GM10248 (cell line): ENCODE measurements around the gene DYDC1.

Source experiments
- CTCF ChIA-PET: fragments of 300-600 bp; sonication (Branson Sonifier 250); formaldehyde crosslinking; extraction: SDS; loops from one replicate; lab custom pipeline; 2021; ENCODE audit warnings: antibody characterized with exemption; lab: Yijun Ruan, JAX
- POLR2A ChIA-PET: fragments of 350-650 bp; sonication (Branson Sonifier 250); formaldehyde crosslinking; extraction: SDS; loops from one replicate; lab custom pipeline; 2020; ENCODE audit warnings: antibody characterized with exemption; lab: Yijun Ruan, JAX
- DNase-seq: peaks from one replicate; pipeline ENCODE4 v3.0.0; 2012; ENCODE audit errors: extremely low spot score
- TF ChIP-seq, protein P1 (sequence below): IDR thresholded peaks from 2 replicates; pipeline ENCODE4 v1.5.1; 2012; ENCODE audit warnings: mild to moderate bottlenecking, low read depth; ENCODE audit errors: extremely low read depth, missing control alignments, control extremely low read depth

Gene DYDC1

DNA sequence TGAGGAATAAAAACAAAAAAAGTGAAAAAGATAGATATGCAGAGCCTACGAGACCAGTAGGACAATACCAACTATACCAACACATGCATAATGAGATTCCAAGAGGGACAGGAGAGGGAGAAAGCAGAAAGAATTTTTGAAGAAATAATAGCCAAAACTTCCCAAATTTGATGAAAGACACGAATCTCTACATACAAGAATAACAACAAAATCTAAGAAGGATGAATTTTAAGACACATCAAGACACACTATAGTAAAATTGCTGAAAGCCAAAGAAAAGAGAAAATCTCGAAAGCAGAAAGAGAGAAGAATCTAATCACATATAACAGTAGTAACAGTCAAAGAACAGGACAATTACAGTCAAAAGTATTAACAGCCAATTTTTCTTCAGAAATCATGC is 59.6 kb downstream of the DYDC1 start:
- DNase-seq = no peak
- ChIA-PET POLR2A (no interaction called here), CTCF (interaction anchor here (1.3 kb wide), 1 partner anchor 36 kb away, joined by 4 read pairs; no protein-coding TSS in a partner anchor)
- TF ChIP-seq, protein P1, sequence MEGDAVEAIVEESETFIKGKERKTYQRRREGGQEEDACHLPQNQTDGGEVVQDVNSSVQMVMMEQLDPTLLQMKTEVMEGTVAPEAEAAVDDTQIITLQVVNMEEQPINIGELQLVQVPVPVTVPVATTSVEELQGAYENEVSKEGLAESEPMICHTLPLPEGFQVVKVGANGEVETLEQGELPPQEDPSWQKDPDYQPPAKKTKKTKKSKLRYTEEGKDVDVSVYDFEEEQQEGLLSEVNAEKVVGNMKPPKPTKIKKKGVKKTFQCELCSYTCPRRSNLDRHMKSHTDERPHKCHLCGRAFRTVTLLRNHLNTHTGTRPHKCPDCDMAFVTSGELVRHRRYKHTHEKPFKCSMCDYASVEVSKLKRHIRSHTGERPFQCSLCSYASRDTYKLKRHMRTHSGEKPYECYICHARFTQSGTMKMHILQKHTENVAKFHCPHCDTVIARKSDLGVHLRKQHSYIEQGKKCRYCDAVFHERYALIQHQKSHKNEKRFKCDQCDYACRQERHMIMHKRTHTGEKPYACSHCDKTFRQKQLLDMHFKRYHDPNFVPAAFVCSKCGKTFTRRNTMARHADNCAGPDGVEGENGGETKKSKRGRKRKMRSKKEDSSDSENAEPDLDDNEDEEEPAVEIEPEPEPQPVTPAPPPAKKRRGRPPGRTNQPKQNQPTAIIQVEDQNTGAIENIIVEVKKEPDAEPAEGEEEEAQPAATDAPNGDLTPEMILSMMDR = no peak

DNA sequence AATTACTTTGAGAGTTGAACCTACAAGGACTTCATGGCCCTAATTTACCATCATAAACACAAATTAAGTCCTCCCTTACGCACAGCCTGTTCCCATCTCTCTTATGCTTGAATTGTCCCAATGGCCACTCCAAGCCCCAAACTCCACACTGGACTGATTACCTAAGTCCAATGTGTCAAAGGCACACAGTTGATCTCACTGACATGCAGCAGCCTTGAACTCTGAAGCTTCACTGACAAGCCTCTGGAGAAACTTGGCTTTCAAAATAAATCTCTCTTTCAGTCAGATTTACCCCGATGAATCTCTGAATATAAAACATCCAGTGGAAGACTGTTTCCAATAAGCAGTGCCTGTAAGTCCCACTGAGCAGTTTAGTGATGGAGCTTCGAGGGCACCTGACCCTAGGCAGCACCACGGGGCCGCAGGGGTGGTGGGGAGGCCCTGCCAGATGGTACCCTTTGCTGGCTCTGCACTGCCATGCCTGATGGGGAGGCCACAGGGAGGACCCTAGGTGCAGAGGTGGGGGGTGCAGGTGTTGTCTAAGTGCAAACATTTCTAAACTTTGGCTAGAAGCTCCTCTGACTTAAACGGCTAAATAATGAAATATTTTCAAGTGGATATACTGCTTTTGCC is 63.8 kb downstream of the DYDC1 start:
- DNase-seq = no peak
- POLR2A ChIA-PET = no interaction called here
- TF ChIP-seq, protein P1 = no peak
- CTCF ChIA-PET = no interaction called here

DNA sequence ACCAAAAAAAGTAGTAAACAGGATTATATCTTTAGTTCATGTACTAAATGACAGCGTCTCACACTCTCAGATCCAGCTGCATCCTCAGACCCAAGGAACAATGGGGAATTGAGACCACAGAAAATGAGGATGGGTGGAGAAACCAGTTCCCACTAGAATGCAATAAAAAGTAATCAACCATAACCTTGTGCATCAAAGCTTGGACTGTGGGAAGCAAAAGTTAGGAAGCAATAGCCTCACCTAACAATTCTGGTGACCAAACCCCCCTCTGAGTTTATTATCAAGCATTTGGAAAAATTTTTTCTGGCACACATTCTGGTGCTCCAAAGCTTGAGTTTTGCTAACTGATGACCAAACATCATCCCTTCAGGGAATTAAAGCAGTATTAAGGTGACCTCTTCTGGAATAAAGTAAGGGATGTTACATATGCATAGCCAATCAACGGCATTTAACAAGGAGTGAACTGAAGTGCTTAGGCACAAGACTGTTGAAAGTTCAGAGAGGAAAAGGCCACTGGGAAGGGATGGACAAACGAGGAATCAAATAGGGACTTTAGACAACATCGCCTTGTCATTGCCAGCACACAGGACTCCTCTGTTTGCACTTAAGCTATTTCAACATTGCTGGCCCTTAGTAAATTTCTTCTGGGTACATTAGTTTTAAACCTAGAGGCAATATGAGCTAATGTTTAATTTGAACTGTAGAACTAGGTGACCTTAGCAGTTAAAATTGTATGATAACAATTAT is 65.9 kb downstream of the DYDC1 start:
- CTCF ChIA-PET = no interaction called here
- DNase-seq = no peak
- TF ChIP-seq, protein P1 = no peak
- POLR2A ChIA-PET = no interaction called here

DNA sequence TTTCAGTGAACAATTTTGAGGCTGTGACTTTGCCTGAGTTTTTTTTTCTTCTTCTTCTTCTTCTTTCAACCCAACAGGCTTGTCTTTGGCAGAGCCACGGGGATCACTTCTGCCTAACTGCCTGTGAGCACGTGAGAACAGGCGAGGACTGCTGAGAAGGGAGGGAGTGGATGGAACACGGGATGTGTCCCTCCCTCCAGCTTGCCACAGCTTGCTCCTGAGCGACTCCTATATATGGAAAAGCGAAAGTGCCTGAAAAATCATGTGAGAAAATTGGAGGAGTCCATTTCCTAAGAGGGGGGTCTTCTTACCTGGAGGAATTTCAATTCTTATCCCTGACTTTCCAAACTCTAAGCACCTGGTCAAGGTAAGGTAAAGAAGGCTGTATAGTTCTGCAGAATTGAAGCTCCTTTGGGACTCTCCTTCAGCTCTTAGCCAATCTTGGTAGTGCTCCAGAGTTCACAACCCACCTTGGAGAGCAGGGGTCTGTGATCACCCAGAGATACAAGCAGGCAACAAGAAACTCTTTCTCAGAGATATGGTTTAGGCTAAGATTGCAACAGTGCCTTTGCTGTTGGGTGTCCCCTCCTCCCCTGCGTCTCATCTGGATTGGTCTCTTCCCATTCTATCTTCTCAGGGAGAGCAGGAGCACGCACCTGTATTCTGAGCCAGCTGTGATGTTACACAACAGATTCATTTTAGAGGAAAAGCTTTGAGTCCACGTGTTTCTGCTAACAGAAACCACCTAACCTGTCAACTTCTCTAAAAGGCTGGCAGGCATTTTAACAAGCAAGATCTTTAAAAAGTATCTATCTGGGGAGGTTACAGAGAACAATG is 66.9 kb downstream of the DYDC1 start, which contains the start of gene MAT1A:
MAT1A (minus strand) TSS at position 208 of the 837 bp plus-strand sequence. CDS start 235 bp downstream, outside the sequence.
- POLR2A ChIA-PET = no interaction called here
- DNase-seq = no peak
- TF ChIP-seq, protein P1 = no peak
- CTCF ChIA-PET = no interaction called here

DNA sequence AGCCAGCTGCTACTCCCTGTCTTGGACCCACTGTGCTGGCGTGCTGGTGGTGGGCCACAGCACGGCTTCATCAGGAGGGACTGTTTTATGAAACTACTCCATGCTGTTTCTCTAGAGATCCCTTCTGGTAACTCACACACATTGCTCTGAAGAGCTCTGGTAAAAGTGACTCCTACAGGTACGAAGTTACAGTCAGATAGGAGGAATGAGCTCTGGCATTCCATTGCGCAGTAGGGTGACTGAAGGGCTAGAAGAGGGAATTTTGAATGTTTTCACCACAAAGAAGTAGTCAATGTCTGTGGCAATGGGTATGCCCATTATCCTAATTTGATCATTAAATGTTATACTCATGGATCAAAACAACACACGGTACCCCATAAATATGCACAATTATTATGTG is 67.7 kb downstream of the DYDC1 start:
- TF ChIP-seq, protein P1 = no peak
- DNase-seq = no peak
- POLR2A ChIA-PET = no interaction called here
- CTCF ChIA-PET = no interaction called here
